Measurements from ENCODE around the gene LRRC53. TPM values are rescaled to one million over a fixed set of nuclear protein-coding genes. Genes with fewer than 3 reads are reported as not detected.

LRRC53 gene
- total RNA-seq, 1 experiment from 2014 or later: not detected

DNA sequence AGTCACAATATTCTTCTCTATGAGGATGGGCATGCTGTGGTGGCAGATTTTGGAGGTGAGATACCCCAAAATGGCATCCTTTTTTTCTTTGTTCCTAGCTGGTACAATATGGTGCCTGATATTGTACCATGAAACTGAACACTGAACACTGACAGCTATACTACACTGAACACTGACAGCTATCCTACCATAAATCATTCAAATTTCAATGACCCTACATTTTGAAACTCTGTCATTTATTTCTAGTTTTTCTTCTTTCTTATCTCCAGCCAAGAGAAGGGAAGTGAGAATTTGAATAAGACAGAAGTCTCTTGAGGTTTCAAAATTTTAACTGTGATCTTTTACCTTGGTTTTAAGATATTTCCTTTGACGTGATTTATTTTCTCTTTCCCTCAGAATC, 76.3 kb downstream of the LRRC53 start:
- TF ChIP-seq, protein P1, sequence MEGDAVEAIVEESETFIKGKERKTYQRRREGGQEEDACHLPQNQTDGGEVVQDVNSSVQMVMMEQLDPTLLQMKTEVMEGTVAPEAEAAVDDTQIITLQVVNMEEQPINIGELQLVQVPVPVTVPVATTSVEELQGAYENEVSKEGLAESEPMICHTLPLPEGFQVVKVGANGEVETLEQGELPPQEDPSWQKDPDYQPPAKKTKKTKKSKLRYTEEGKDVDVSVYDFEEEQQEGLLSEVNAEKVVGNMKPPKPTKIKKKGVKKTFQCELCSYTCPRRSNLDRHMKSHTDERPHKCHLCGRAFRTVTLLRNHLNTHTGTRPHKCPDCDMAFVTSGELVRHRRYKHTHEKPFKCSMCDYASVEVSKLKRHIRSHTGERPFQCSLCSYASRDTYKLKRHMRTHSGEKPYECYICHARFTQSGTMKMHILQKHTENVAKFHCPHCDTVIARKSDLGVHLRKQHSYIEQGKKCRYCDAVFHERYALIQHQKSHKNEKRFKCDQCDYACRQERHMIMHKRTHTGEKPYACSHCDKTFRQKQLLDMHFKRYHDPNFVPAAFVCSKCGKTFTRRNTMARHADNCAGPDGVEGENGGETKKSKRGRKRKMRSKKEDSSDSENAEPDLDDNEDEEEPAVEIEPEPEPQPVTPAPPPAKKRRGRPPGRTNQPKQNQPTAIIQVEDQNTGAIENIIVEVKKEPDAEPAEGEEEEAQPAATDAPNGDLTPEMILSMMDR (conservative IDR thresholded peaks at IDR 0.05; ENCODE audit: low read depth, low read length): no peak
- no peak for TF ChIP-seq EZH2 (IDR thresholded peaks at IDR 0.05; ENCODE audit: borderline replicate concordance, low read depth, low read length, poor library complexity, severe bottlenecking)
- BruUV-seq (replicated peaks): no TSS peak
- ChIA-PET POLR2A (ENCODE audit: low non-redundant PET) (no interaction called here), CTCF (no interaction called here)
- no peak for DNase-seq (ENCODE audit: low spot score)
- Histone ChIP-seq H3K4me3 (ENCODE audit: low read depth, low read length, poor library complexity, severe bottlenecking) (no peak overlapping the region), H3K27ac (ENCODE audit: low read depth, low read length, poor library complexity, severe bottlenecking) (no peak overlapping the region), H3K4me1 (ENCODE audit: insufficient read depth, low read length, poor library complexity, severe bottlenecking) (no peaks in the 10 kb centered on the region), H3K27me3 (replicated peaks; ENCODE audit: insufficient read depth, low read depth, low read length, poor library complexity) (no peaks in the 10 kb centered on the region), H3K36me3 (ENCODE audit: insufficient read depth, low read length, poor library complexity, severe bottlenecking) (no peaks in the 10 kb centered on the region), H3K9me3 (ENCODE audit: low read depth, low read length, poor library complexity, severe bottlenecking) (no peaks in the 10 kb centered on the region)
- intact Hi-C loops (cut with micrococcal nuclease; ENCODE audit: unreplicated experiment): no loop called here

DNA sequence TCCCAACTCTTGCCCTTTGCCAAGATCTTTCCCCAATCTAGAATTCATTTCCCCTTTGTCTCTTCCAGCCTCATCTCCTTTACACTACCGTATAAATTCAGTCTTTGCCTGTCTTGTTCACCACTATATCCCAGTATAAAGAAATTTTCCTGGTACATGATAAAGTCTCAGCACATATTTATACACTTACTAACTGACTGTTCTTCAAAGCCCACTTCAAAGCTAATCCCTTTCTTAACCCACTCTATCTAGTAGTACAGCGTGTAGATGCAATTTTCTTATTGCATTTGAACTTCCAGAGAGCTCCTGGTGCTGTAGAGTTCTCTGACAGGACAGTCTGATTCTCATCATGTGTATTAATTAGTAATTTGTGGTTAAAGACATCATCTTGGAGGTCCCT, 78.1 kb downstream of the LRRC53 start:
- no peak for TF ChIP-seq EZH2 (IDR thresholded peaks at IDR 0.05; ENCODE audit: borderline replicate concordance, low read depth, low read length, poor library complexity, severe bottlenecking)
- TF ChIP-seq, protein P1 (conservative IDR thresholded peaks at IDR 0.05; ENCODE audit: low read depth, low read length): no peak
- H3K9me3 ChIP-seq (ENCODE audit: low read depth, low read length, poor library complexity, severe bottlenecking): no peaks in the 10 kb centered on the region
- ChIA-PET CTCF (no interaction called here), POLR2A (ENCODE audit: low non-redundant PET) (no interaction called here)
- H3K4me1 ChIP-seq (ENCODE audit: insufficient read depth, low read length, poor library complexity, severe bottlenecking): no peaks in the 10 kb centered on the region
- no peak overlapping the region for H3K4me3 ChIP-seq (ENCODE audit: low read depth, low read length, poor library complexity, severe bottlenecking)
- intact Hi-C loops (cut with micrococcal nuclease; ENCODE audit: unreplicated experiment): no loop called here
- no TSS peak for BruUV-seq (replicated peaks)
- H3K36me3 ChIP-seq (ENCODE audit: insufficient read depth, low read length, poor library complexity, severe bottlenecking): no peaks in the 10 kb centered on the region
- no peak for DNase-seq (ENCODE audit: low spot score)
- no peaks in the 10 kb centered on the region for H3K27me3 ChIP-seq (replicated peaks; ENCODE audit: insufficient read depth, low read depth, low read length, poor library complexity)
- H3K27ac ChIP-seq (ENCODE audit: low read depth, low read length, poor library complexity, severe bottlenecking): no peak overlapping the region

DNA sequence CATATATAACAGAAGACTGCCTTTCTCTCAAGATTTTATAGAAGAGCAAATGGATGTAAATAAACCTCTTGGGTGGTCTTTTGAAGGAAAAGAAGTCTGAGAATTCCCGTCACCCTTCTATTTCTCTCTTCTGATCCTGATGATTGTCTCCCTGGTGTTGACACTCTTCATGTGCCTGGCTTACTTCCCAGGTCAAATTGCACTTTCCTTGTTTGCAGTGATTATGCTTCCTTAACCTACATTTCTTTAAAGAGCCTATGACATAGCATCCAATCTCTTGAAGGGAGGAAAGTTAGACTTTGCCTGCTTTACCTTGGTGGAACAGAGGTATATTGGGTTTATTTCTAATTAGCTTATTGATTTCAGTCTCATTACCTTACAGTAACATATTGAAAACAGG, 80.1 kb downstream of the LRRC53 start:
- H3K27me3 ChIP-seq (replicated peaks; ENCODE audit: insufficient read depth, low read depth, low read length, poor library complexity): no peaks in the 10 kb centered on the region
- H3K27ac ChIP-seq (ENCODE audit: low read depth, low read length, poor library complexity, severe bottlenecking): no peak overlapping the region
- TF ChIP-seq EZH2 (IDR thresholded peaks at IDR 0.05; ENCODE audit: borderline replicate concordance, low read depth, low read length, poor library complexity, severe bottlenecking): no peak
- TF ChIP-seq, protein P1 (conservative IDR thresholded peaks at IDR 0.05; ENCODE audit: low read depth, low read length): no peak
- no peak overlapping the region for H3K4me3 ChIP-seq (ENCODE audit: low read depth, low read length, poor library complexity, severe bottlenecking)
- POLR2A ChIA-PET (ENCODE audit: low non-redundant PET): no interaction called here
- intact Hi-C loops (cut with micrococcal nuclease; ENCODE audit: unreplicated experiment): no loop called here
- BruUV-seq (replicated peaks): no TSS peak
- no peak for DNase-seq (ENCODE audit: low spot score)
- CTCF ChIA-PET: no interaction called here
- no peaks in the 10 kb centered on the region for H3K4me1 ChIP-seq (ENCODE audit: insufficient read depth, low read length, poor library complexity, severe bottlenecking)
- H3K36me3 ChIP-seq (ENCODE audit: insufficient read depth, low read length, poor library complexity, severe bottlenecking): no peaks in the 10 kb centered on the region
- H3K9me3 ChIP-seq (ENCODE audit: low read depth, low read length, poor library complexity, severe bottlenecking): no peaks in the 10 kb centered on the region
